ENCODE measurements around the gene COL6A5.

The COL6A5 gene

GRCh38 chr3:130528120-130528519 lies 182.6 kb downstream of the COL6A5 start:
- TF ChIP-seq CTCF (IDR thresholded peaks at IDR 0.05; ENCODE audit: control extremely low read depth, extremely low read depth, low read depth, missing control alignments), result no peak
- ChIA-PET CTCF (interaction anchor here (2.1 kb wide), 1 partner anchor 9 kb away, joined by 10 read pairs; no protein-coding TSS in a partner anchor), POLR2A (no interaction called here)
- DNase-seq (ENCODE audit: extremely low spot score), result no peak

- CTCF ChIA-PET, result interaction anchor here (1.4 to 1.5 kb wide), 2 partner anchors 9 to 254 kb away, joined by 3 read pairs; no protein-coding TSS in a partner anchor
- DNase-seq (ENCODE audit: extremely low spot score), result no peak
- POLR2A ChIA-PET, result no interaction called here
- TF ChIP-seq CTCF (IDR thresholded peaks at IDR 0.05; ENCODE audit: control extremely low read depth, extremely low read depth, low read depth, missing control alignments), result no peak
Measured at GRCh38 chr3:130529486-130530215, 184.2 kb downstream of the COL6A5 start.

GRCh38 chr3:130533247-130533646 lies 187.8 kb downstream of the COL6A5 start:
- ChIA-PET POLR2A (no interaction called here), CTCF (no interaction called here)
- TF ChIP-seq CTCF (IDR thresholded peaks at IDR 0.05; ENCODE audit: control extremely low read depth, extremely low read depth, low read depth, missing control alignments), result no peak
- no peak for DNase-seq (ENCODE audit: extremely low spot score)
